CD4-positive, alpha-beta memory T cell (primary cell): ENCODE measurements around the gene BCAP31. TPM values are rescaled to one million over a fixed set of nuclear protein-coding genes. Genes with fewer than 3 reads are reported as not detected.
"Not testable (repeated sequence)": the region's sequence is repeated elsewhere in the genome, so short reads cannot be mapped to it uniquely, and the experiment has no call there.

ENCODE experiments used
- CTCF ChIA-PET: fragments of 350-600 bp; sonication (Branson Sonifier 250); formaldehyde crosslinking; loops from one replicate; lab custom pipeline; 2021; ENCODE audit warnings: inconsistent platforms; ENCODE audit not compliant: partially characterized antibody; lab: Charles Lee
- POLR2A ChIA-PET: fragments of 350-600 bp; sonication (Branson Sonifier 250); formaldehyde crosslinking; loops from one replicate; lab custom pipeline; 2021; ENCODE audit not compliant: partially characterized antibody; lab: Charles Lee
- DNase-seq, 5 donors: peaks; one replicate each; pipeline versions ENCODE4 v3.0.0 to v3.0.0-alpha.2; 2020 to 2022; ENCODE audit warnings: mixed read lengths in 1 of 5
- H3K27ac ChIP-seq: one replicate; pipeline ENCODE4 v1.7.0; 2013; ENCODE audit warnings: low read depth, low read length
- H3K27me3 ChIP-seq: 2 replicates; pipeline ENCODE4 v1.7.0; 2013; ENCODE audit warnings: mild to moderate bottlenecking, low read length, moderate library complexity; ENCODE audit not compliant: insufficient read depth
- H3K36me3 ChIP-seq: 2 replicates; pipeline ENCODE4 v1.7.0; 2013; ENCODE audit warnings: mild to moderate bottlenecking, low read length, moderate library complexity; ENCODE audit not compliant: insufficient read depth
- H3K4me1 ChIP-seq: 2 replicates; pipeline ENCODE4 v1.7.0; 2013; ENCODE audit warnings: mild to moderate bottlenecking, low read length, moderate library complexity; ENCODE audit not compliant: insufficient read depth
- H3K4me3 ChIP-seq, 2 donors: one replicate each; pipeline ENCODE4 v1.7.0; 2013; ENCODE audit warnings: low read length in 2 of 2, mild to moderate bottlenecking in 1 of 2
- H3K9me3 ChIP-seq, 2 donors: one replicate each; pipeline ENCODE4 v1.7.0; 2013; ENCODE audit warnings: low read length in 2 of 2, control low read depth in 1 of 2; ENCODE audit not compliant: control insufficient read depth in 1 of 2
- H3K27ac Mint-ChIP-seq, 7 donors: one replicate each; pipeline ENCODE4 v1.8.0; 2020 to 2021; ENCODE audit warnings: mixed read lengths in 7 of 7, mild to moderate bottlenecking in 6 of 7, inconsistent platforms in 3 of 7, moderate library complexity in 3 of 7
- H3K27me3 Mint-ChIP-seq, 2 donors: one replicate each; pipeline ENCODE4 v1.8.0; 2020 to 2021; ENCODE audit warnings: mixed read lengths in 2 of 2
- H3K36me3 Mint-ChIP-seq, 2 donors: one replicate each; pipeline ENCODE4 v1.8.0; 2020 to 2021; ENCODE audit warnings: mixed read lengths in 2 of 2, inconsistent platforms in 1 of 2, mild to moderate bottlenecking in 1 of 2
- H3K4me1 Mint-ChIP-seq, 4 donors: one replicate each; pipeline ENCODE4 v1.8.0; 2020 to 2021; ENCODE audit warnings: mixed read lengths in 4 of 4, mild to moderate bottlenecking in 1 of 4
- H3K4me3 Mint-ChIP-seq, 8 donors: one replicate each; pipeline ENCODE4 v1.8.0; 2020 to 2021; ENCODE audit warnings: mixed read lengths in 8 of 8, mild to moderate bottlenecking in 7 of 8, moderate library complexity in 6 of 8, inconsistent platforms in 3 of 8
- H3K9me3 Mint-ChIP-seq, 8 donors: one replicate each; pipeline ENCODE4 v1.8.0; 2020 to 2021; ENCODE audit warnings: mixed read lengths in 8 of 8, mild to moderate bottlenecking in 5 of 8, inconsistent platforms in 3 of 8, moderate library complexity in 1 of 8
- intact Hi-C: fragments of 100-400 bp; cut with micrococcal nuclease; formaldehyde crosslinking; loops from one replicate; pipeline ENCODE4 v1.15.1; 2023
- polyA plus RNA-seq, 2 donors: library from polyadenylated mRNA; unstranded; fragments of 300-500 nt; fragmentation: Illumina TruSeq; gene quantifications; one replicate each; pipeline ENCODE4 v1.2.3, GENCODE V29; 2021
- total RNA-seq, 2 experiments: library from RNA; stranded (reverse); gene quantifications; one replicate each; pipeline ENCODE4 v1.2.3, GENCODE V29; 2021

The BCAP31 gene
- total and polyA plus RNA-seq, 4 experiments from 2014 or later, result 126 to 510 (median 217) TPM

- H3K27me3 Mint-ChIP-seq, H3K27me3 ChIP-seq, H3K27ac ChIP-seq, CTCF ChIA-PET, H3K4me1 Mint-ChIP-seq, H3K4me1 ChIP-seq, H3K9me3 ChIP-seq, H3K4me3 Mint-ChIP-seq, H3K4me3 ChIP-seq, DNase-seq, intact Hi-C loops, H3K36me3 ChIP-seq, H3K9me3 Mint-ChIP-seq, POLR2A ChIA-PET: not testable (repeated sequence)
- Mint-ChIP-seq H3K27ac (peak overlapping the region in 2 of 7 donors; percentile 37 to 79), H3K36me3 (peaks cover 4 to 12% of the 10 kb centered on the region in 2 donors)
Measured at GRCh38 chrX:153704631-153705402, 19.4 kb downstream of the BCAP31 start.

- Histone ChIP-seq H3K4me3 (no peak overlapping the region), H3K27me3 (no peaks in the 10 kb centered on the region), H3K4me1 (peaks cover 5% of the 10 kb centered on the region), H3K27ac (no peak overlapping the region), H3K9me3 (no peaks in the 10 kb centered on the region), H3K36me3 (peaks cover 4% of the 10 kb centered on the region)
- H3K9me3 Mint-ChIP-seq, result no peaks in the 10 kb centered on the region
- no peaks in the 10 kb centered on the region for H3K27me3 Mint-ChIP-seq
- POLR2A ChIA-PET, result no interaction called here
- CTCF ChIA-PET, result no interaction called here
- H3K36me3 Mint-ChIP-seq, result peaks cover 4 to 12% of the 10 kb centered on the region in 2 donors
- no peak overlapping the region for H3K4me3 Mint-ChIP-seq
- no peak overlapping the region for H3K27ac Mint-ChIP-seq
- intact Hi-C loops, result no loop called here
- H3K4me1 Mint-ChIP-seq, result peaks cover 2 to 8% (median 5%) of the 10 kb centered on the region in 4 donors
- no peak for DNase-seq
Measured at GRCh38 chrX:153704021-153704526, 20.1 kb downstream of the BCAP31 start.

- Histone ChIP-seq H3K27ac (no peak overlapping the region), H3K27me3 (no peaks in the 10 kb centered on the region), H3K36me3 (peaks cover 4% of the 10 kb centered on the region), H3K9me3 (no peaks in the 10 kb centered on the region), H3K4me1 (no peaks in the 10 kb centered on the region), H3K4me3 (no peak overlapping the region)
- Mint-ChIP-seq H3K4me1 (peaks cover 0 to 6% (median 2%) of the 10 kb centered on the region in 4 donors), H3K9me3 (no peaks in the 10 kb centered on the region), H3K4me3 (no peak overlapping the region), H3K36me3 (peaks cover 4 to 18% of the 10 kb centered on the region in 2 donors), H3K27ac (no peak overlapping the region), H3K27me3 (no peaks in the 10 kb centered on the region)
- DNase-seq, result no peak
- intact Hi-C loops, result no loop called here
- ChIA-PET CTCF (no interaction called here), POLR2A (no interaction called here)
Measured at GRCh38 chrX:153703036-153703370, 21.2 kb downstream of the BCAP31 start.

GRCh38 chrX:153702336-153703035, 21.7 kb downstream of the BCAP31 start:
- peaks cover 4% of the 10 kb centered on the region for H3K36me3 ChIP-seq
- no peaks in the 10 kb centered on the region for H3K9me3 ChIP-seq
- H3K27me3 ChIP-seq, result no peaks in the 10 kb centered on the region
- H3K4me3 ChIP-seq, result no peak overlapping the region
- Mint-ChIP-seq H3K27me3 (no peaks in the 10 kb centered on the region), H3K4me1 (peaks cover 0 to 6% (median 2%) of the 10 kb centered on the region in 4 donors), H3K27ac (no peak overlapping the region), H3K36me3 (peaks cover 0 to 23% of the 10 kb centered on the region in 2 donors), H3K4me3 (no peak overlapping the region), H3K9me3 (no peaks in the 10 kb centered on the region)
- no peaks in the 10 kb centered on the region for H3K4me1 ChIP-seq
- CTCF ChIA-PET, result no interaction called here
- DNase-seq, result no peak
- POLR2A ChIA-PET, result no interaction called here
- no peak overlapping the region for H3K27ac ChIP-seq
- intact Hi-C loops, result no loop called here

- H3K36me3 Mint-ChIP-seq, result peaks cover 0 to 29% of the 10 kb centered on the region in 2 donors
Measured at GRCh38 chrX:153701706-153702105, 22.5 kb downstream of the BCAP31 start.

GRCh38 chrX:153700967-153701366, 23.2 kb downstream of the BCAP31 start:
- Mint-ChIP-seq H3K9me3 (no peaks in the 10 kb centered on the region), H3K4me1 (no peaks in the 10 kb centered on the region), H3K27me3 (no peaks in the 10 kb centered on the region), H3K4me3 (no peak overlapping the region), H3K36me3 (peaks cover 0 to 24% of the 10 kb centered on the region in 2 donors), H3K27ac (no peak overlapping the region)
- POLR2A ChIA-PET, result no interaction called here
- peaks cover 4% of the 10 kb centered on the region for H3K36me3 ChIP-seq
- CTCF ChIA-PET, result no interaction called here
- H3K27ac ChIP-seq, result no peak overlapping the region
- intact Hi-C loops, result no loop called here
- no peaks in the 10 kb centered on the region for H3K27me3 ChIP-seq
- H3K4me3 ChIP-seq, result no peak overlapping the region
- no peak for DNase-seq
- H3K9me3 ChIP-seq, result no peaks in the 10 kb centered on the region
- H3K4me1 ChIP-seq, result no peaks in the 10 kb centered on the region

More at GRCh38 chrX:153701706-153702105, 22.5 kb downstream of the BCAP31 start:
- H3K4me1 ChIP-seq, result no peaks in the 10 kb centered on the region
- intact Hi-C loops, result no loop called here
- Mint-ChIP-seq H3K27me3 (no peaks in the 10 kb centered on the region), H3K9me3 (no peaks in the 10 kb centered on the region), H3K4me3 (no peak overlapping the region), H3K4me1 (peaks cover 0 to 3% (median under 1%) of the 10 kb centered on the region in 4 donors), H3K27ac (no peak overlapping the region)
- ChIA-PET POLR2A (no interaction called here), CTCF (no interaction called here)
- H3K27ac ChIP-seq, result no peak overlapping the region
- no peak overlapping the region for H3K4me3 ChIP-seq
- H3K36me3 ChIP-seq, result peaks cover 4% of the 10 kb centered on the region
- H3K27me3 ChIP-seq, result no peaks in the 10 kb centered on the region
- no peak for DNase-seq
- no peaks in the 10 kb centered on the region for H3K9me3 ChIP-seq

GRCh38 chrX:153700376-153700945, 23.7 kb downstream of the BCAP31 start:
- no peaks in the 10 kb centered on the region for H3K9me3 ChIP-seq
- no peak for DNase-seq
- H3K27ac Mint-ChIP-seq, result peak overlapping the region in 2 of 7 donors; percentile 38 to 55
- H3K4me3 ChIP-seq, result no peak overlapping the region
- H3K4me1 ChIP-seq, result no peaks in the 10 kb centered on the region
- ChIA-PET POLR2A (no interaction called here), CTCF (no interaction called here)
- no peaks in the 10 kb centered on the region for H3K27me3 ChIP-seq
- H3K4me3 Mint-ChIP-seq, result no peak overlapping the region
- peaks cover 4% of the 10 kb centered on the region for H3K36me3 ChIP-seq
- intact Hi-C loops, result no loop called here
- no peaks in the 10 kb centered on the region for H3K9me3 Mint-ChIP-seq
- H3K4me1 Mint-ChIP-seq, result no peaks in the 10 kb centered on the region
- H3K27me3 Mint-ChIP-seq, result no peaks in the 10 kb centered on the region
- no peak overlapping the region for H3K27ac ChIP-seq
- H3K36me3 Mint-ChIP-seq, result peaks cover 0 to 27% of the 10 kb centered on the region in 2 donors
